GM13977 (cell line): ENCODE measurements around the gene BCL11B.

ENCODE experiments used
- DNase-seq: peaks from one replicate; pipeline ENCODE4 v3.0.0; 2012; ENCODE audit warnings: low spot score
- CTCF ChIP-seq: IDR thresholded peaks from 2 replicates; pipeline ENCODE4 v1.5.1; 2012; ENCODE audit warnings: mild to moderate bottlenecking, control low read depth; ENCODE audit not compliant: insufficient read depth; ENCODE audit errors: extremely low read depth, missing control alignments
- in situ Hi-C: fragments of 300-500 bp; cut with MboI; formaldehyde crosslinking; loops from one replicate; pipeline ENCODE4 v1.12.0; 2022; ENCODE audit warnings: low sequenced_read_pairs, low pct_unique_long_range_greater_than_20kb, mixed read lengths, inconsistent platforms; ENCODE audit not compliant: unreplicated experiment

BCL11B gene

GRCh38 chr14:99280066-99280731, 8.2 kb upstream of the BCL11B start:
- in situ Hi-C loops = no loop called here
- no peak for TF ChIP-seq CTCF

GRCh38 chr14:99278836-99279235, 6.8 kb upstream of the BCL11B start:
- DNase-seq = no peak
- in situ Hi-C loops = no loop called here
- TF ChIP-seq CTCF = no peak

More at GRCh38 chr14:99280066-99280731, 8.2 kb upstream of the BCL11B start:
- no peak for DNase-seq

- TF ChIP-seq CTCF = no peak
- in situ Hi-C loops = no loop called here
- DNase-seq = no peak
Observed at GRCh38 chr14:99277530-99277929, 5.5 kb upstream of the BCL11B start.

GRCh38 chr14:99276482-99276881, 4.5 kb upstream of the BCL11B start:
- in situ Hi-C loops = no loop called here
- TF ChIP-seq CTCF = no peak
- no peak for DNase-seq

GRCh38 chr14:99275222-99275584, 3.2 kb upstream of the BCL11B start:
- no peak for DNase-seq
- in situ Hi-C loops = no loop called here
- TF ChIP-seq CTCF = no peak

GRCh38 chr14:99274346-99275221, 2.6 kb upstream of the BCL11B start:
- peak; percentile 67 for DNase-seq
- in situ Hi-C loops = no loop called here
- peak; percentile 26 for TF ChIP-seq CTCF
